ENCODE measurements around the gene ELMO3. TPM values are rescaled to one million over a fixed set of nuclear protein-coding genes. Genes with fewer than 3 reads are reported as not detected.

ELMO3 gene
- total RNA-seq, 4 donors from 2014 or later, result 0.09 to 0.55 (median 0.29) TPM

DNA sequence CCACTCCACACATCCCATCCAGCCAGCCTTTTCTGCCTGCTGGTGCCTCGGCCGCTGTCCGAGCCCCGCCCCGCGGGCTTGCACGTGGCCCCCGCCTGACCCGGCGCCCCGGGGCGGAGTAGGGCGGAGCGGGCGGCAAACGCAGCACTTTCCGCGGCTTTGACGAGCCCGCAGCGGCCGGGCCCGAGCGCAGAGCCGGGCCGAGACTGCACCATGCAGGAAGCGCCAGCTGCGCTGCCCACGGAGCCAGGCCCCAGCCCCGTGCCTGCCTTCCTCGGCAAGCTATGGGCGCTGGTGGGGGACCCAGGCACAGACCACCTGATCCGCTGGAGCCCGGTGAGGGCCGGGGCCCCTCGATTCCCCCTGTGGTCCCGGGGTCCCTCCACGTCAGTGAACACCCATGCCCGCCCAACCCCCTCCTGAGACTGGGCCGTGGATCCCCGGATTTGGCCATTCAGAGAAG is 34.3 kb upstream of the ELMO3 start, which contains the start of gene HSF4:
HSF4 (plus strand) TSS at position 147 of the 463 bp plus-strand sequence; CDS start at position 214, 67 bp downstream.
- in situ Hi-C loops (cut with MboI; ENCODE audit: low sequenced_read_pairs in 4 of 4) (no loop called here), intact Hi-C loops (cut with DNase I; ENCODE audit: low total_unique reads) (loop anchor here (5.0 kb wide), 1 partner anchor 83 kb away; the partner anchor contains the start of genes FHOD1 and SLC9A5)
- H3K4me3 ChIP-seq, result peak within 1 kb of the TSS; percentile 65 to 78 (median 69)
- H3K9me3 ChIP-seq, result no peaks in the 10 kb centered on the region
- H3K27me3 ChIP-seq, result no peaks in the 10 kb centered on the region
- H3K4me1 ChIP-seq, result peaks cover 50 to 53% of the 10 kb centered on the region in 2 donors
- TF ChIP-seq, protein P1, sequence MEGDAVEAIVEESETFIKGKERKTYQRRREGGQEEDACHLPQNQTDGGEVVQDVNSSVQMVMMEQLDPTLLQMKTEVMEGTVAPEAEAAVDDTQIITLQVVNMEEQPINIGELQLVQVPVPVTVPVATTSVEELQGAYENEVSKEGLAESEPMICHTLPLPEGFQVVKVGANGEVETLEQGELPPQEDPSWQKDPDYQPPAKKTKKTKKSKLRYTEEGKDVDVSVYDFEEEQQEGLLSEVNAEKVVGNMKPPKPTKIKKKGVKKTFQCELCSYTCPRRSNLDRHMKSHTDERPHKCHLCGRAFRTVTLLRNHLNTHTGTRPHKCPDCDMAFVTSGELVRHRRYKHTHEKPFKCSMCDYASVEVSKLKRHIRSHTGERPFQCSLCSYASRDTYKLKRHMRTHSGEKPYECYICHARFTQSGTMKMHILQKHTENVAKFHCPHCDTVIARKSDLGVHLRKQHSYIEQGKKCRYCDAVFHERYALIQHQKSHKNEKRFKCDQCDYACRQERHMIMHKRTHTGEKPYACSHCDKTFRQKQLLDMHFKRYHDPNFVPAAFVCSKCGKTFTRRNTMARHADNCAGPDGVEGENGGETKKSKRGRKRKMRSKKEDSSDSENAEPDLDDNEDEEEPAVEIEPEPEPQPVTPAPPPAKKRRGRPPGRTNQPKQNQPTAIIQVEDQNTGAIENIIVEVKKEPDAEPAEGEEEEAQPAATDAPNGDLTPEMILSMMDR (IDR thresholded peaks at IDR 0.05 in 4 of 5, conservative IDR thresholded peaks at IDR 0.05 in 1 of 5), result no peak
- peak; percentile 88 to 91 for TF ChIP-seq POLR2A (IDR thresholded peaks at IDR 0.05)
- DNase-seq, result peak; percentile 65 to 81
- peak; percentile 40 to 43 for ATAC-seq
- H3K36me3 ChIP-seq, result no peaks in the 10 kb centered on the region
- peak within 1 kb of the TSS; percentile 93 to 100 (median 95) for H3K27ac ChIP-seq

DNA sequence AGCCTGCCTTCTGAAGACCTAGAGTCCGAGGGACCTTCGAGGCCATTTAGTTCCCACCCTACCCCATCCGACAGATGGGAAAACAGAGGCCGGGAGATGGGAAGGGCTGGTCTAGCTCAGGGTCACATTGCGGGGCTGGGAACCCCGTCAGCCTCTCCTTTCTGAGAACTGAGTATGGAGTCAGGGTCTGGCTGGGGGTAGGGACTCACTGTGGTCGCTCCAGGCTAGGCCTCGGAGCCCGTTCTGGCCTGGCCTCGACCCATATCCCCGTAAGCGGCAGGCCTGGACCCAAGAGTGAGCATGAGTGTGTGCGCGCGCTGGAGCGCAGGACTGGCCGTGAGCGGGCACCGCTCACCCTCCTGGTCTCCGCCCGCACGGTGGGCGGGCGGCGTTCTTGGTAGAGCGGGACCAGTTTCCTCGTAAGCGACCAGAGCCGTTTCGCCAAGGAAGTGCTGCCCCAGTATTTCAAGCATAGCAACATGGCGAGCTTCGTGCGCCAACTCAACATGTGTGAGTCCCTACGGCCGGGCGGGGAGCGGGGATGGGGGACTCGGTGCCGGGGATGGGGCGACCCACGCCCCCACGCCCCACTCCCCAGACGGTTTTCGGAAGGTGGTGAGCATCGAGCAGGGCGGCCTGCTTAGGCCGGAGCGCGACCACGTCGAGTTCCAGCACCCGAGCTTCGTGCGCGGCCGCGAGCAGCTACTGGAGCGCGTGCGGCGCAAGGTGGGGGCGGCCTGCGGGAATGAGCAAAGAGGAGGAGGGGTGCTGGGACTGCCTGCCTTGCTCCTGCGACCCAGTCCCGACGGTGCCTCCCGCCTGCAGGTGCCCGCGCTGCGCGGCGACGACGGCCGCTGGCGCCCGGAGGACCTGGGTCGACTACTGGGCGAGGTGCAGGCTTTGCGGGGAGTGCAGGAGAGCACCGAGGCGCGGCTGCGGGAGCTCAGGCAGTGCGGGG is 33.5 kb upstream of the ELMO3 start:
- H3K4me3 ChIP-seq, result peak overlapping the region; percentile 65 to 78 (median 69)
- H3K27ac ChIP-seq, result peak overlapping the region; percentile 93 to 100 (median 95)
- in situ Hi-C loops (cut with MboI; ENCODE audit: low sequenced_read_pairs in 4 of 4), result no loop called here
- peaks cover 55 to 58% of the 10 kb centered on the region in 2 donors for H3K4me1 ChIP-seq
- H3K9me3 ChIP-seq, result no peaks in the 10 kb centered on the region
- intact Hi-C loops (cut with DNase I; ENCODE audit: low total_unique reads), result no loop called here
- ATAC-seq (no peak), DNase-seq (no peak)
- no peaks in the 10 kb centered on the region for H3K36me3 ChIP-seq
- TF ChIP-seq POLR2A (IDR thresholded peaks at IDR 0.05), result no peak
- TF ChIP-seq, protein P1 (IDR thresholded peaks at IDR 0.05 in 4 of 5, conservative IDR thresholded peaks at IDR 0.05 in 1 of 5), result no peak
- H3K27me3 ChIP-seq, result no peaks in the 10 kb centered on the region

DNA sequence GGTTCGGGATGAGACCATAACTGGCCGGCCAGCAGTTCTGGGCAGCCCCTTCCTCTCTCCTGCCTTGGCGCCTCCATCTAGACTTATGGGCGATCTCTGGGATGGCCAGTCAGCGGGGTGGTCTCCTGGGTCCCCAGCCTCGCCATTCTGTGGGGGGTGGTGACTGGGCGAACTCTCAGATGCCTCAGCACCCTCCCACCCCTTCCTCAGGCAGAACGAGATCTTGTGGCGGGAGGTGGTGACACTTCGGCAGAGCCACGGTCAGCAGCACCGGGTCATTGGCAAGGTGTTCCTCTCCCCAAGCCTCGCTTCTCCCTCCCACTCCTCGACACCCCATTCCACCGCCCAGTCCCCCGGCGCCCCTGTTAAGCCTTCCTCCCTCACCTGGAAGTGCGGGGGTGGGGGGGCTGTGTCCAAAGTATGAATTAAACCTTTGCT is 32.8 kb upstream of the ELMO3 start:
- Histone ChIP-seq H3K27me3 (no peaks in the 10 kb centered on the region), H3K36me3 (no peaks in the 10 kb centered on the region), H3K4me3 (no peak overlapping the region), H3K4me1 (peaks cover 53 to 61% of the 10 kb centered on the region in 2 donors), H3K27ac (peak overlapping the region; percentile 93 to 100 (median 95)), H3K9me3 (no peaks in the 10 kb centered on the region)
- DNase-seq, result no peak
- ATAC-seq, result no peak
- intact Hi-C loops (cut with DNase I; ENCODE audit: low total_unique reads), result no loop called here
- TF ChIP-seq POLR2A (IDR thresholded peaks at IDR 0.05), result no peak
- TF ChIP-seq, protein P1 (IDR thresholded peaks at IDR 0.05 in 4 of 5, conservative IDR thresholded peaks at IDR 0.05 in 1 of 5), result no peak
- in situ Hi-C loops (cut with MboI; ENCODE audit: low sequenced_read_pairs in 4 of 4), result no loop called here

DNA sequence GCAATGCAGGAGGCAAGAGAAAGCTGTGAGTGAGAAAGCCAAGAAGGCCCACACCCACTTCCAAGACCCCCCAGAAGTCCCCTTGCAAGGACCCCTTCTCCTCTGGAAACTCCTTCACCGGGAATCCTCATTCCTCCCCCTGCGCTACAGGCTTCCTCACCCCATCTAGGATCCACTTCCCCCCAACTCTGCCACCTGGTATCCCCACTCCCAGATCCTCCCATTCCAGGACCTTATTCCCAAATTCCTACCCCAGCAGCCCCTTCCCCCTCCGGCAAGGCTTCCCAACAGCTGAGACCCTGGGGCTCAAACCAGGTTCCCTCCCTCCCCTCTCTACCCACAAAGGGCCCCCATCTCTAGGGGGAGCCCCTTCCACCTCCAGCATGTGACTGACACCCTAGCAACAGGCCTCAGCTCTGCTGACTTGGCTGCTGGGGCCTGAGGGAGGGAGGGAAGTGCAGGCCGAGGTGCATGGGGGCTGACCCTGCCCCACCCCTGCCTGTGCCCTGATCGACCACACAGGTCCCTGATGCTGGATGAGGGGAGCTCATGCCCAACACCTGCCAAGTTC is 32.2 kb upstream of the ELMO3 start:
- intact Hi-C loops (cut with DNase I; ENCODE audit: low total_unique reads), result no loop called here
- H3K4me3 ChIP-seq, result no peak overlapping the region
- H3K4me1 ChIP-seq, result peaks cover 54 to 61% of the 10 kb centered on the region in 2 donors
- in situ Hi-C loops (cut with MboI; ENCODE audit: low sequenced_read_pairs in 4 of 4), result no loop called here
- no peaks in the 10 kb centered on the region for H3K36me3 ChIP-seq
- peak overlapping the region; percentile 93 to 100 (median 95) for H3K27ac ChIP-seq
- no peaks in the 10 kb centered on the region for H3K9me3 ChIP-seq
- TF ChIP-seq POLR2A (IDR thresholded peaks at IDR 0.05), result no peak
- TF ChIP-seq, protein P1 (IDR thresholded peaks at IDR 0.05 in 4 of 5, conservative IDR thresholded peaks at IDR 0.05 in 1 of 5), result no peak
- no peak for DNase-seq
- H3K27me3 ChIP-seq, result no peaks in the 10 kb centered on the region
- no peak for ATAC-seq
